Stimulated activated CD4-positive, alpha-beta T cell treated with anti-CD3 and anti-CD28 coated beads, Interleukin-12 subunit alpha, Interleukin-12 subunit beta, amount 100 ng/mL, for 24 hours (primary cell): ENCODE data around the gene PHYH.
A peak's percentile ranks its signal among the peaks of the same experiment; 100 is the strongest.
"Not testable (repeated sequence)": the region's sequence is repeated elsewhere in the genome, so short reads cannot be mapped to it uniquely, and the experiment has no call there.

ENCODE experiments used
- DNase-seq, 2 experiments: peaks; one replicate each; pipeline ENCODE4 v3.0.0-alpha.2; 2020; ENCODE audit warnings: low read depth in 2 of 2

The PHYH gene

DNA sequence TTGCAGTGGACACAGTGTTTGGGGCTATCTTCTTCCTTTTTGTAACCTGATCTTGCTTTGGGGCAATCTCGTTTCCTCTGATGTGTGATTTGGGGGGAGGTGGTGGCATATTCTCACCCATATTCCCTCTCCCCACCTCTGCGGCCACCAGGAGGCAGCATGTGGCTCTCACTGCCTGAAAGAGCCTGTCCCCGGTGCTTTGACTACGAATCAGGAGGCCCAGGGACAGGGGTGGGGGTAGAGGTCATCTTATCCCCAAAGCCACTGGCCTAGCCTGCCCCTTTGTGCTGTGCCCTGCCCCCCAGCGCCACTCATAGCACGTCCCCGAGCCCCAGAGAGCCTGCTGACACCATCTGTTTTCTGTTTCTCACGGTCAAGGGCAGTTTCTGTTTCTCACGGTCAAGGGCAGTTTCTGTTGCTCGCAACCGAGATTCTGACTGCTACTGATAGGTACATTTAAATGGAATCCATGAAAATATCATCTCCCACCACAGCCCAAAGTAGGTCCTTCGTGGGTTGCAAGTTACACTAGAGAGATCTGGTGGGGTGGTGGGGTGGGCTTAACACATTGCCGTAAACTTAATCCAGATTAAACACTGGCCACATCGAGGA lies 28.2 kb downstream of the PHYH start:
- peak in 1 of 2 experiments; percentile 30 for DNase-seq

DNA sequence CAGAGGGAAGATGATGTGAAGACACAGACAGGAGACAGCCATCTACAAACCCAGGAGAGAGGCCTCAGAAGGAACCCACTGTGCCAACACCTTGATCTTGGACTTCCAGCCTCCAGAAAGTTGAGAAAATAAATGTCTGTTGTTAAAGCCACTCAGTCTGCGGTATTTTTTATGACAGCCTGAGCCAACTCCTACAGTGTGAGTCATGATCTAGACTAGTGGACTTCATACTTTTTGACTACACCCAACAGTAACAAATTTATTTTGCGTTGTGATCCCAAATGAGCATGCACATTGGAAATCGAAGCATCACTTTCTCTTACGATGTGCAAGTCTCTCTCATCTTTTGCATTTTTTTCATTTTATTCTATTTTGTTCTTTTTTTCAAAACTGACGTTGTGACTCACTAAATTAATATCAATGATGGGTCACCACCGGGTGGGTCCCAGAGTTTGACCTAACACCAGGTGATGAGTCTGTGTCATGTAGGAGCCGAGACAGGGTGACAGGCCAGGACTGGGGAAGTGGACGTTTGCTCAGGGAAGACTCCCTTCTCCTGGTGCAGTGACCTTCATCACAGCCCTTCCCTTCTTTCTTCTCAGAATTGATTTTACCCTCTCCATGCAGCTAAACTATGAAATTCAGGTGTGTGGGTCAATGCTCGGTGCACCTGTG lies 28.9 kb downstream of the PHYH start:
- DNase-seq = no peak

DNA sequence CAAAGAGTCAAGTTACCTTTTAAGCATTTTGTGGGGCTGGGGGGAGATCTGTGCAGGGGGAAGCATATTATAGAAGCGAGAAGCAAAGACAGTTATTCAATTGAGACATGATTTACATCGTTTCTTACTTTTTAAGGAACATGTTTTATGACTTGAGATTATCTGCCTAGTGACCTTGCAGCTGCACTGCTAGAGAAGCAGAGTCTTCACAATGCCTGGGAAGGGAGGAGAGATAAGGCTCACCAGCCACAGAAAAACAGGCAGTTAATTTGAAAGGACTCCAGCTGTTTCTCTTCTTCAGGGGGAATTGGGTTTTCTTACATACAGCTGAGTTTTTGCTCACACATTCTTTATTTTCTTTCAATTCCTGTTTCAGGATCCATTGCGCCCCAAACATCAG lies 31.0 kb downstream of the PHYH start:
- no peak for DNase-seq

DNA sequence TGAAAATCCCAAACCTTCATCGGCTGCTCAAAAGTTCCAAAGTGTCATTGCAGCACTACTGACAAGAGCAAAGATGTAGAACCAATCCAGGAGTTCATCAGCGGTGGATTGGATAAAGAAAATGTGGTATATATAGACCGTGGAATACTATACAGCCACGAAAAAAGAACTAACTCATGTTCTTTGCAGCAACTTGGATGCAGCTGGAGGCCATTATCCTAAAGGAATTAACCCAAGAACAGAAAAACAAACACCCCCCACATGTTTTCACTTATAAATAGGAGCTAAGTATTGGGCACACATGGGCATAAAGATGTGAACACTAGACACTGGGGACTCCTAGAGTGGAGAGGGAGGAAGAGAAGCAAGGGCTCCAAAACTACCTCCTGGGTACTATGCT lies 31.6 kb downstream of the PHYH start:
- DNase-seq = no peak

- DNase-seq = no peak
Measured at GRCh38 chr10:13263591-13263990, 36.3 kb downstream of the PHYH start.

DNA sequence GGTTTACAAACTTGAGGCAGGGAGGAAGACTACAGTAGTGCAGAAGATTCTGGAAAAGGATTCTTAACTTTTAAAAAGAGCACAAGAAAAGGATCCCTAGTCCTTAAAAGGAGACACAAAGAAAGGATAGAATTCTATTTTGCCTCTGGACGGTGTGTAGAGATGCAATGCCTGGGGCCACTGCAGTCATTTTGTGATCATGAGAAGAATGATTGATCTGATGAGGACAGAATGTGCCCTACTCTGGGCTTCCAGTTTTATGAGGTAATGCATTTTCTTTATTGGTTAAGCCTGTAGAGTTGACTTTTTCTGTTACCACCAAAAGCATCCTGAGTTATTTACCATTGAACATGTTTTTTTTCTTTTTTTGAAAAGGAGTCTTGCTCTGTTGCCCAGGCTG lies 37.4 kb downstream of the PHYH start:
- no peak for DNase-seq

GRCh38 chr10:13257621-13258140 lies 42.2 kb downstream of the PHYH start:
- DNase-seq = no peak

- no peak for DNase-seq
Measured at GRCh38 chr10:13256627-13257026, 43.2 kb downstream of the PHYH start.

DNA sequence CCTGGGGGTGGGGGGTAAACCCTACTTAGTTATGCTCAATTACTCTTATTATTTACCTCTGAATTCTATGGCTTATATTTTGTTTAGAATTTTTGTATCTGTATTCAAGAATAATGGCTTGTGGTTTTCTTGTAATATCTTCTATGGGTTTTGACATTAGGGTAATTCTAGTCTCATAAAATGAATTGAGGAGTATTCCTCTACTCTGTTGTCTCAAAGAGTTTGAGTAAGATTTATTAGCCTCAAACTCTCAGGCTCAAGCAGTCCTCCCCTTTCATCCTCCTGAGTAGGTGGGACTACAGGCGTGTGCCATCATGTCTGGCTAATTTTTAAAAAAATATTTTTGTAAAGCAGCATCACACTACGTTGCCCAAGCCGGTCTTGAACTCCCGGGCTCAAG lies 46.1 kb downstream of the PHYH start:
- DNase-seq = no peak

GRCh38 chr10:13247784-13248183 lies 52.1 kb downstream of the PHYH start:
- no peak for DNase-seq

DNA sequence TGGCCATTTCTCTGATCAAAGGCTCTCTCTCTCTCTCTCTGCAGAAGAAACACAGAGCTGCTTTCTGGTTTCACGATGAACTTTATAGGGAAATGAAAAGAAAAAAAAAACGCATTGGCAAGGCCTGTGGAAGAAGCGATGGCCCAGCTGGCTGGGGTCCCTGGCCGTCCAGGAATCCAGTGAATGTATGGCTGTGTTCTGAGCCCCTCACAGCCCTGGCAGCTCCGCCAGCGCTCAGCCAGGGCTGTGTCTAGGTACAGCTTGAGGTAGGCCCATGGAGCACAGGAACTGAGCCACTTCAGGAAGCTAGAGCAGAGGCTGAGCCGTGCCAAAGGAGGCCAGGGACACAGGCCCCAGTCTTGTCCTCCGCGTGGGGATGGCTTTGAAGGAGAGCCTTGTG lies 52.6 kb downstream of the PHYH start:
- DNase-seq = no peak

DNA sequence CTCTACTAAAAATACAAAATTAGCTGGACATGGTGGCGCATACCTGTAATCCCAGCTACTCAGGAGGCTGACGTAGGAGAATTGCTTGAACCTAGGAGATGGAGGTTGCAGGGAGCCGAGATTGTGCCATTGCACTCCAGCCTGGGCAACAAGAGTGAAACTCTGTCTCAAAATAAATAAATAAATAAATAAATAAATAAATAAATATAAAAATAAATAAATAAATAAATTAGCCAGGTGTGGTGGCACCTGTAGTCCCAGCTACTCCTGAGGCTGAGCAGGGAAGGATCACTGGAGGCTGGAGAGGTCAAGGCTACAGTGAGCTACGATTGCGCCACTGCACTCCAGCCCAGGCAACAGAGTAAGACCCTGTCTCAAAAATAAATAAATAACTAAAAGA lies 57.6 kb downstream of the PHYH start:
- not testable (repeated sequence) for DNase-seq

GRCh38 chr10:13241613-13242012 lies 58.3 kb downstream of the PHYH start:
- no peak for DNase-seq

- DNase-seq = no peak
Measured at GRCh38 chr10:13239923-13240322, 59.9 kb downstream of the PHYH start.

- DNase-seq = no peak
Measured at GRCh38 chr10:13238271-13239077, 61.4 kb downstream of the PHYH start.

GRCh38 chr10:13236638-13237037 lies 63.2 kb downstream of the PHYH start:
- no peak for DNase-seq

DNA sequence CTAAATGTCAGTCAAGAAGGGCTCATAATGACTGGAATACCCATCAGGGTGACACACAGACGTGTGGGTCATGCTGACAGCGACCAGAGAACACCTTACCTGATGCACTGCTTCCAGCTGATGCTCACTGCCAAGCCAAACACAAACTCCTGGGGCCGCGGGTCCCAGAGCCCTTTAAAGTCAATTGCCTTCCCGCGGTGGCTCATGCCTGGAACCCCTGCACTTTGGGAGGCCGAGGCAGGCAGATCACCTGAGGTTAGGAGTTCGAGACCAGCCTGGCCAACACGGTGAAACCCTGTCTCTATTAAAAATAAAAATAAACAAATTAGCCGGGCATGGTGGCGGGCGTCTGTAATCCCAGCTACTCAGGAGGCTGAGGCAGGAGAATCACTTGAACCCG lies 65.1 kb downstream of the PHYH start:
- not testable (repeated sequence) for DNase-seq

DNA sequence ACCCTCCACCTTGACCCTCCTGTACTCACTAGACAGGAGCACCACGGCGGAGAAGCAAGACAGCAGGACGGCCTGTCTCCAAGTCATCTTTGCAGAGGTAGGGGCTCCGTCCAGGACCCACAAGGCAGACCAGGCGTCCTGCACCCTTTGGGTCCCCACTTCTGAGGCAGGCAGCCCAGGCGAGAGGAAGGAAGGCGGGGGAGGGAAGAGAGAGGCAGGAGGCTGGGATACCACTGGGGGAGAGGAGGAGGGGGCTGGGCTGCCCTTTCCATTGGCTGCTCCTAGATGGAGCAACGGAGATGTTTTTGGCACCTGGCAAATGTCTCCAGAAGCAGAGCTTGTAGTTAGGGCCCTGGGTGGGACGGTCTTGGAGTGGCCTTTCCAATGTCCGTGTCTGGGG lies 65.7 kb downstream of the PHYH start, which contains the start of gene UCMA:
TSS of gene UCMA (minus strand) at position 203 of the 400 bp plus-strand sequence. CDS start at position 87, 116 bp downstream.
- DNase-seq = no peak

- DNase-seq = no peak
Measured at GRCh38 chr10:13233358-13233757, 66.5 kb downstream of the PHYH start.

DNA sequence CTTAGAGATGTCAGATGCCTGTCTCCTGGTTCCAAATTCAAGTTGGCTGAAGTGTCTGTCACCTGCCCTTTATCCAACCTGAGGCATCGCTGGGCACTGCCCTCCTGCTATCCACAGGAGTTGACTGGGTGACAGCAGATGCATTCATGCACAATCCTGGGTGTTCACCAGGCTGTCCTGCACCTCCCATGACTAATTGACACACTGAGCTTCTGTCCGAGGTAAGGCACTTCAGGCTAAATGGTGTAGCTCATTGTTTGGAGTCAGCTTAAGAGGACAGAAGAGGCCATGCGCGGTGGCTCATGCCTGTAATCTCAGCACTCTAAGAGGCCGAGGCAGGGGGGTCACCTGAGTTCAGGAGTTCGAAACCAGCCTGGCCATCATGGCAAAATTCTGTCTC lies 68.1 kb downstream of the PHYH start:
- no peak for DNase-seq

DNA sequence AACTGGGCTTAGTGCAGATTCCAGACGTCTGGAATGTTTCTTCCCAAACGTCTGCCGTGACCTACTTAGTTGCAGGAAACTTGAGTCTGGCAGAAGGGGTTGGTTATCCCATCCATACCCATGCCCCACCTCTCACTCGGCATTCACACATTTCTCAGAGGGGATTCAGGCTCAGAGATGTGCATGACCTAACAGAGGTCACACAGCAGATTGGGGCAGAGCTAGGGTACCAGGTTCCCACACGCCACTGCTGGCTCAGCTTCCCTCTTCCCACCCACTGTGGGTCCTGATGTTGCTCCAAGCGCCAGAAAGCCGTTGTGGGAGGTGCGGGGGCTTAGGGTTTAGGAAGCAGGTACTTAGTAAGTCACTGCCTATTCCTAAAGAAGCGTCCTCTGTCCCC lies 68.7 kb downstream of the PHYH start:
- DNase-seq = no peak
